ENCODE data around the gene MN1. TPM values are rescaled to one million over a fixed set of nuclear protein-coding genes. Genes with fewer than 3 reads are reported as not detected.
"Not testable (repeated sequence)": the region's sequence is repeated elsewhere in the genome, so short reads cannot be mapped to it uniquely, and the experiment has no call there.

MN1 gene
- total RNA-seq, 1 donor from 2014 or later, result 0.23 TPM

DNA sequence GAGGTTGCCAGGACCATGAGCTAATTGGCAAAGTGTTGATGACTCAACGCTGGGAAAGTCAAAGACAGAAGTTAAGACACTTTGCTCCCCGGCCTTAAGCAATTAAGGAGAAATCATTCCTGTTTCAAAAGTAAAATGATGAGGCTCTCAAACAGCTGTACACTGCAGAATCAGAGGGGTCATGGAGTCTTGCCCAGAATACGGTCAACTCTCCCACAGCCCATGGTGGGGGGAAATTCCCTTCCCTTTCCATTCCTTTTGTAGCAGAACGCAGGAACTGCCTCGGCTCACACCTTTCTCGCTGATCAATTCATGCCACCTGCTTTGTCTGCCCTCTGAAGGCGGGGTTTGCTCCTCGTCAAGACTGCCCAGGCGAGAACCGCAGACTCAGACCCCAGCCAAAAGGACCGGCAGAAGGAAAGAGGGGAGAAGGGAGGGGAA is 52.8 kb downstream of the MN1 start:
- Mint-ChIP-seq H3K27me3 (peaks cover 2% of the 10 kb centered on the region), H3K36me3 (ENCODE audit: low read depth) (no peaks in the 10 kb centered on the region), H3K4me1 (no peaks in the 10 kb centered on the region), H3K4me3 (no peak overlapping the region), H3K27ac (no peak overlapping the region), H3K9me3 (no peaks in the 10 kb centered on the region)
- DNase-seq, result no peak
- intact Hi-C loops (cut with micrococcal nuclease), result no loop called here

DNA sequence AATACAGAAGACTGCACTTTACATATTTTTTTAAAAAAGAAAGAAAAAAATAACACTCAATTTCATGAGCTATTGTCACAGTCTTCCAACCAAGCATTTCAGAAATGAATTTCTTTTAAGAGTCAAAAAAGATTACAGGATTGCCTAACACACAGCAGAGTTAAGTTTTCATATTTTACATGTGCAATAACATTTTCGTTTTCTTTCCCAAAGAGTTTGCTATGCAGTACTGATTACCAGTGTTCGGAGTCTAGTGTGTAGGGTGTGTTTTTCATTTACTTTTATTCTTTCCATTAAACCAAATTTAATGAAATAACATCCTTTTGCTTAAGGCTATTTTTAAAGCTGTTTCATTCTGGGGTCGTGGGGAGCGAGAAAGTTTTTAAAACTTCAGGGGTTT is 53.2 kb downstream of the MN1 start:
- no peak for DNase-seq
- peaks cover 2% of the 10 kb centered on the region for H3K27me3 Mint-ChIP-seq
- no peaks in the 10 kb centered on the region for H3K36me3 Mint-ChIP-seq (ENCODE audit: low read depth)
- intact Hi-C loops (cut with micrococcal nuclease), result no loop called here
- H3K27ac Mint-ChIP-seq, result no peak overlapping the region
- no peaks in the 10 kb centered on the region for H3K9me3 Mint-ChIP-seq
- H3K4me3 Mint-ChIP-seq, result no peak overlapping the region
- H3K4me1 Mint-ChIP-seq, result no peaks in the 10 kb centered on the region

DNA sequence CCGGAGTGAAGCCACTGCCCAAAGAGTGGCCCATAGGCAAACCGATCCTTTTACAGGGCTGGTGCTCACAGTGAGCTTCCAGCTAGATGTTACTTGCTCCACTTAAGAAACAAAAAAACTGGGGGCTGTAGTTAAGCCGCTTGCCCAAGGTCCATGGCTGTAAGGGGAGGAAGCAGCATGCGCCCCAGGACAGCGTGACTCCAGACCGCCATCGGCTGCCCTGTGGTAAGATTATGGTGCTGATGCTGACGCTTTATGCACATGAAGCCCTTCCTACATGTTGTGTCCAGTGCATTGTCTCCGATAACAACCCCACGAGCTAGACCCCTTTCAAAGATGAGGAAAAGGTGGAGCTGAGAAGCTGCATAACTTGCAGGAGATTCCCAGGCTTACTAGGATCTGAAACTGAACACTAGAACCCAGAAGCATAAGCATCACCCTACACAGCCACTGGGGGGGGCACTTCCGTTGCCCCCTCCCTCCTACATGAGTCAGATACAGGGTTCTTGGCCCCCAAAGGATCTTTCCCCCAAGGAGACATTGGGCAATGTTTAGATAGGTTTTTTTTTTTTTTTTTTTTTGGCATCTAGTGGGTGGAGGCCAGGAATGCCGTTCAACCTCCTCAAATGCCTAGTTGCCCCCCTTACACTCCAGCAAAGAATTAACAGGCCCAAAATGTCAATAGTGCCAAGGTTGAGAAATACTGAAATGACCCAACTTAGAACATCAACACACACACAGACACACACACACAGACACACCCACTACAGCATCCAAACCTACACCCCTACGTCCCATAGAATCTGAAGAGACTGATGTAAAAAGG is 53.9 kb downstream of the MN1 start:
- Mint-ChIP-seq H3K27ac (no peak overlapping the region), H3K36me3 (ENCODE audit: low read depth) (no peaks in the 10 kb centered on the region), H3K27me3 (peaks cover 2% of the 10 kb centered on the region), H3K4me1 (no peaks in the 10 kb centered on the region), H3K4me3 (no peak overlapping the region), H3K9me3 (no peaks in the 10 kb centered on the region)
- DNase-seq, result no peak
- intact Hi-C loops (cut with micrococcal nuclease), result no loop called here

DNA sequence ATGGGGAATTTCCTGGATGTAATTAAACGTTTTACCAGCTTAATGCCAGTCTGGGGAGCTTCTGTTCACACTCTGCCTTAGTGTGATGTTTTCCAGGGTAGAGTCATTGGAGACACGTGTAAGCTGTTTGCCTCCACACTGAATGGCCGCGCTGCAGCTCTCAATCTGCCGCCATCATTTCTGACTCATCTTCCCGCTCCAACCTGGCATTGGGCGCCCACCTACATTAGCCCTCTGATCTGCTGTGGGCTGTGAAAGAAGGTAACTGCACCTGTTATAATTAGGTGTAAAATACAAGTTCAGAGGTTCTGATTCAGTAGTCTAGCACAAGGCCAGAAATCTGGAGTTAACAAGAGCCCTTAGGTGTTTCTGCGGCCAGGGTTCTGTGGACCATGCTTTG is 54.6 kb downstream of the MN1 start:
- Mint-ChIP-seq H3K4me3 (no peak overlapping the region), H3K27me3 (peaks cover 2% of the 10 kb centered on the region), H3K4me1 (no peaks in the 10 kb centered on the region), H3K9me3 (no peaks in the 10 kb centered on the region), H3K36me3 (ENCODE audit: low read depth) (no peaks in the 10 kb centered on the region), H3K27ac (no peak overlapping the region)
- DNase-seq, result no peak
- intact Hi-C loops (cut with micrococcal nuclease), result no loop called here

DNA sequence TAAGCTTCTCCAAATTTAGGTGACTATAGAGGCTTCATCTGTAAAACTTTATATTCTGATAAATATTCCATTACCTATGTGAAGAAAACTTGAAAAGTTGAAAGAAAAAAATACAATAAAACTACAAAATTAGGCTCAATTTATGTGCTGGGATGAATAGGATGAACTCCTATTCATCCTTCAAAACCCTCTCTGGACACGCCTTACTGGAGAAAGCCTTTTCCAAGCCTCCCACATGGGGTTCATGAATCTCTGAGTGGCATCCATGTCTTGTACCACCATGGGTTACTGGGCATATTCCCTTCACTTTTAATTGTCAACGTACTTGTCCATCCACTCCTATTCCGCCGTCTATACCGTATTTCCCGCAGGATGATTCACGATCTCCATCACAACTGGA is 55.7 kb downstream of the MN1 start:
- Mint-ChIP-seq H3K4me3 (no peak overlapping the region), H3K9me3 (no peaks in the 10 kb centered on the region), H3K4me1 (no peaks in the 10 kb centered on the region), H3K36me3 (ENCODE audit: low read depth) (no peaks in the 10 kb centered on the region), H3K27me3 (peaks cover 2% of the 10 kb centered on the region), H3K27ac (no peak overlapping the region)
- intact Hi-C loops (cut with micrococcal nuclease), result no loop called here
- DNase-seq, result no peak

DNA sequence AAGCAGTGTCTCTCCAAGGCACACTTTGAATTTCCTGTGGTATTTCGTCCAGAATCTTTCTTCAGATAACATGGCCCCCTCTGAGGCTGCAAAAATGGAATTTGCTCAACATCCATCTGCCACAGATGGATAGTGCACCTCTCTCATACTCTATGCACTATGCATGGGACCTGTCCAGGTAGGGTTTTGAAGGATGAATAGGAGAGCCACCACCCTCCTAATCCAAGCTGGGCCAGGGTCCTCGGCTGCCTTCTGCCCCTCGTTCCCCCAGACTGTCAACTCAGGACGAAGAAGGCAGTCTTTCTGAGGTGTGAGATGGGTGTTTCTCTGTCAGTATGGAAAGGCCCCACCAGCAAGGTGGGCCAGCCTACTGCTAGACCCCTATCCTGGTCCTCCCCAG is 56.4 kb downstream of the MN1 start:
- H3K9me3 Mint-ChIP-seq, result no peaks in the 10 kb centered on the region
- H3K36me3 Mint-ChIP-seq (ENCODE audit: low read depth), result no peaks in the 10 kb centered on the region
- H3K4me3 Mint-ChIP-seq, result no peak overlapping the region
- intact Hi-C loops (cut with micrococcal nuclease), result no loop called here
- no peak overlapping the region for H3K27ac Mint-ChIP-seq
- no peak for DNase-seq
- H3K4me1 Mint-ChIP-seq, result no peaks in the 10 kb centered on the region
- H3K27me3 Mint-ChIP-seq, result peaks cover 2% of the 10 kb centered on the region

DNA sequence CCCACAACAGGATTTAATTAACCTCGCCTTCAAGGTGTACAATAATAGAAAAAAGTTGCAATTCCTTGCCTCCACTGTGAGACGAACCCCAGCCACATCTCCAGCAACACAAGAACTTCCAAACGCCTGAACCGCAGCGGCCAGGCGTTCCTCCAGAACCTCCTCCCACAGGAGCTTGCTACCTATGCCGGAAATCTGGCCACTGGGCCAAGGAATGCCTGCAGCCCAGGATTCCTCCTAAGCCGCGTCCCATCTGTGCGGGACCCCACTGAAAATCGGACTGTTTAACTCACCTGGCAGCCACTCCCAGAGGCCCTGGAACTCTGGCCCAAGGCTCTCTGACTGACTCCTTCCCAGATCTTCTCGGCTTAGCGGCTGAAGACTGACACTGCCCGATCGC is 57.5 kb downstream of the MN1 start:
- H3K4me3 Mint-ChIP-seq; H3K27ac Mint-ChIP-seq; DNase-seq; H3K36me3 Mint-ChIP-seq (ENCODE audit: low read depth); H3K4me1 Mint-ChIP-seq; H3K9me3 Mint-ChIP-seq; H3K27me3 Mint-ChIP-seq; intact Hi-C loops (cut with micrococcal nuclease): not testable (repeated sequence)

DNA sequence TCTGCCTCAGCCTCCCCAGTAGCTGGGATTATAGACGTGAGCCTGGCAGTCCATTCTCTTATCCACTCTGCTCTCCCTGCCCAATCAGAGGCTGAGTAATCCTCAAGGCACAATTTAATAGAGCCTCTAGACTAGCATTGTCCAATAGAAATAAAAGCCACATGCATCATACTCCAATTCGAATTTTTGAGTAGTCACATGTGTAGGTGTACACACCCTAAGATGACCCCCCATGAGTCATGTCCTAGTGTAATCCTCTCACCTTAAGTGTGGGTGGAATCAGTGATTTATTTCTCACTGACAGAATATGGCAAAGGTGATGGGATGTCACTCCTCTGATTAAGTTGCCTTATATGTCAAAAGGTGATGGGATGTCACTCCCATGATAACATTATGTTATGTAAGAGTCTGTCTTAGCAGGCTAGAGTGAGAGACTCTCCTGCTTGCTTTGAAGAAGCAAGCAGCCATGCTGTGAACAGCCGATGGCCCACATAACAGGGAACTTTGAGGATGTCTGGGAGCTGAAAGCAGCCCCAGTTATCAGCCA is 61.3 kb downstream of the MN1 start:
- Mint-ChIP-seq H3K9me3 (no peaks in the 10 kb centered on the region), H3K36me3 (ENCODE audit: low read depth) (no peaks in the 10 kb centered on the region), H3K27ac (no peak overlapping the region), H3K4me3 (no peak overlapping the region), H3K27me3 (no peaks in the 10 kb centered on the region), H3K4me1 (no peaks in the 10 kb centered on the region)
- intact Hi-C loops (cut with micrococcal nuclease), result no loop called here
- no peak for DNase-seq

DNA sequence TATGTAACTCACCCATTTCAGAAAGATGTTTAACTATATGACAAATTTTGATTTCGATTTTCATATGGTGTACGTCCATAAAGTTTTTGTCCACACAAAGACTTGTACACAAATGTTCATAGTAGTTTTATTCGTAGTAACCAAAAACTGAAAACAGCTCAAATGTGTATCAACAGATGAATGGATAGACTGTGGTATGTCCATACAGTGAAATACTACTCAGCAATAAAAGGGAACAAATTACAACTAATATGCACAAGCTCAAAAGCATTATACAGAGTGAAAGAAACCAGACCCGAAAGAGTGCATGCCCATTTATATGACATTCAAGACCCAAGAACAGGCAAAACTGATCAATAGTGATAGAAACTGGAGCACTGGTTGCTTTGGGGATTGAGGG is 64.0 kb downstream of the MN1 start:
- no peaks in the 10 kb centered on the region for H3K27me3 Mint-ChIP-seq
- H3K27ac Mint-ChIP-seq, result no peak overlapping the region
- intact Hi-C loops (cut with micrococcal nuclease), result no loop called here
- no peaks in the 10 kb centered on the region for H3K4me1 Mint-ChIP-seq
- no peaks in the 10 kb centered on the region for H3K36me3 Mint-ChIP-seq (ENCODE audit: low read depth)
- DNase-seq, result no peak
- no peak overlapping the region for H3K4me3 Mint-ChIP-seq
- H3K9me3 Mint-ChIP-seq, result no peaks in the 10 kb centered on the region

DNA sequence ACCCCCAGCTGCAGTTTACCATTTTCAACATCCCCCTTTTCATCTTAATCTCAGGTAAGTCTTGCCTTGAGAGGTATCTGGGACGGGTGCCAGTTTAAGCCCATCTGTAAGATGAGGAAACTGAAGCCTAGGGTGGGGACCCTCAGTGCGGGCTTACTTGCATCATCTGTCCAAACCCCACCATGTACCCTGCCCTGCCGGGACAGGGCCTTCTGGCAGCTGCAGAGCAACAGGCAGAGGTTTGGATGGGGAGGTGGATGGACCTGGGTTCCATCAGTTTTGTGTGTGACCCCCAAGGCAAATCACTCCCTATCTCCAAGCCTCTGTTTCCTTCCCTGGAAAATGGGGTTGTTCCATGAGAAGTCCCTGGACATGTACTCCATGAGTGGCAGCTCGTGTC is 67.5 kb downstream of the MN1 start:
- Mint-ChIP-seq H3K4me3 (no peak overlapping the region), H3K9me3 (no peaks in the 10 kb centered on the region), H3K4me1 (no peaks in the 10 kb centered on the region), H3K27ac (no peak overlapping the region), H3K36me3 (ENCODE audit: low read depth) (no peaks in the 10 kb centered on the region), H3K27me3 (no peaks in the 10 kb centered on the region)
- no peak for DNase-seq
- intact Hi-C loops (cut with micrococcal nuclease), result no loop called here

DNA sequence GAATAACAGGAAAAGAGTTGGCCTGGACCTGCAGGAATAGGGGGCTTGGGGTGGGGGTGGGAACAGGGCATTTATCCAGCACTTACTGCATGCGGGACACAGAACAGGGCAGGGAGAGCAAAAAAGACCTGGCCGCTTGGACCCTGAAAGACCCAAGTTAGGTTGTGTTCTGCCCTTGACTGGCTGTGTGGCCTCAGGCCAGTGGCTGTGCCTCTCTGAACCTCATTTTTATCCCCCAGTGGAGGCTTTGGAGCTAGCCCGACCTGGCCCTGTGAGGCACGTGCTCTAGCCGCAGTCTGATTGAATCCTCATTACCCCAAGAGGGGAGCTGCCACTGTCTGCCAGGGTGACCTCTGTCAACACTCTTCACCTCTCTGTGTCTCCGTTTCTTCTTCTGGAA is 68.7 kb downstream of the MN1 start:
- DNase-seq, result no peak
- intact Hi-C loops (cut with micrococcal nuclease), result no loop called here
- Mint-ChIP-seq H3K27ac (no peak overlapping the region), H3K27me3 (no peaks in the 10 kb centered on the region), H3K9me3 (no peaks in the 10 kb centered on the region), H3K36me3 (ENCODE audit: low read depth) (no peaks in the 10 kb centered on the region), H3K4me3 (no peak overlapping the region), H3K4me1 (no peaks in the 10 kb centered on the region)

DNA sequence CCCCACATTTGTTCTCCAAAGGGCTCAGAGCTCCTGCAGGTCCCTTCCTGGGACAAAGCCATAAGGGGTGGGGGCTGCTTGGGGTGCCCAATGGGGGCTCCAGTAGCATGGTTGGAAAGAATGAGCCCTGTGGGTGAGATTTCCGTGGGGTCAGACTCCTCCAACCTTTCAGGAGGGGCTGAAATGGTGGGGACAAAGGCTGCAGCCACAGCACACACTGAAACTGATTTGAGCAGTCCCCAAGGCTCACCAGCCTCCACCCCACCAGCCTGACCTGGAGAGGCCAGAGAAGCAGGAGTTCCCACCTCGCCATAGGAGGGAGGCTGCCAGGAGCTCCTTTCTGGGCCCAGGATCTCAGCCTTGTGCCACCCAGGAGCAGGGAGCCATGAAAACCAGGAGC is 69.2 kb downstream of the MN1 start:
- H3K27me3 Mint-ChIP-seq, result no peaks in the 10 kb centered on the region

DNA sequence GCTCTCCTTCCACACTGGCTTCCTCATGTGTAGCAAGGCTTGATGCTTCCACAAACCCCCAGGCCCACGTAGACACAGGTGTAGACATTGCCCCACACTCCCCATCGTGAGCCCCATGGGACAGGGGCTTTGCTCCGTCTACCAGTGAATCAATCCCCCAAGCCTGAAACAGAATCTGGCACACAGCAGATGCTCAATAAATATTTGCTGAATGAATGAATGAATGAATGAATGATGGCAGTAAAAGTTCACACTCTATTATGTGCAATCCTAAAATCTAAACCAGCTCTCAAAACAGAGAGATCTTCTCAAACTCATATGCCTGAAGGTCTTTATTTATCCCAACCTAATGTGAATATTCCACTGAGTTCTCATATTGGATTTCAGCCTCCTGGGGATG is 69.9 kb downstream of the MN1 start:
- Mint-ChIP-seq H3K27me3 (no peaks in the 10 kb centered on the region), H3K36me3 (ENCODE audit: low read depth) (no peaks in the 10 kb centered on the region), H3K4me1 (no peaks in the 10 kb centered on the region), H3K27ac (no peak overlapping the region), H3K9me3 (no peaks in the 10 kb centered on the region), H3K4me3 (no peak overlapping the region)
- intact Hi-C loops (cut with micrococcal nuclease), result no loop called here
- DNase-seq, result no peak

More for the DNA sequence above, 69.2 kb downstream of the MN1 start:
- H3K4me3 Mint-ChIP-seq, result no peak overlapping the region
- no peaks in the 10 kb centered on the region for H3K4me1 Mint-ChIP-seq
- H3K27ac Mint-ChIP-seq, result no peak overlapping the region
- H3K36me3 Mint-ChIP-seq (ENCODE audit: low read depth), result no peaks in the 10 kb centered on the region
- intact Hi-C loops (cut with micrococcal nuclease), result no loop called here
- DNase-seq, result no peak
- H3K9me3 Mint-ChIP-seq, result no peaks in the 10 kb centered on the region

DNA sequence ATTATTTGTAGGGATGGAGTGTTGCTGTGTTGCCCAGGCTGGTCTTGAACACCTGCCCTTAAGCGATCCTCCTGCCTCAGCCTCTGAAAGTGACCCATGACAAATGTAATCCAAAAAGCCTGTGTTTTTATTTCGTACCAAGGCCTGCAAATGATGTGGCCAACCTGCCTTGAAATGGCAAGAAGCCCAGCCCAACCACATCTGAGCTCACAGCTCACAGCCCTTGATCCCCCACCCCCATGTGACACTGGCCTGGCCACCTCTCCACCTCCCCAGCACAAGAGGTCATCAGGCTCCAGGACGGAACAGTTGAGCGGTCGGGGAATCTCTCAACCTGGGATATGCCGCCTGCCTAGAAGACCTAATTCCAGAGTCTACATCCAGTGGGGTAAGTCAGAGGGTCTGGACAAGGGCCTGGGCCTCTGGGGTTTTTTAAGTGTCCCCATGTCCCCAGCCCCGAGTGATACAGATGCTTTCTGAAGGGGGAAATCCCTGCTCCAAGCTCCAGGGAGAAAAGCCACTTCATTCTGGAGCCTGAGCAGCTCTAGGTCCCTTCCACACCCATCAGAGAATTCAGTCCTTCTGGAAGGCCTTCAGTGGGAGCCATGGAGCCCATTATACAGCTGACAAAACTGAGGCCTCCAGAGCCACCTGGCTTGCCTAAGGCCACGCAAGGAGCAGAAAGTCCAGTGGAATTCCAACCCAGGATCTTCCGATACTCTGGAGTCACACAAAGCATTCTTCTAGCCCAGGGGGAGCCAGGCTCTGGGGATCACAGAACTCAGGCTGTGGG is 70.7 kb downstream of the MN1 start:
- no peak overlapping the region for H3K4me3 Mint-ChIP-seq
- DNase-seq, result no peak
- H3K9me3 Mint-ChIP-seq, result no peaks in the 10 kb centered on the region
- no peaks in the 10 kb centered on the region for H3K27me3 Mint-ChIP-seq
- no peaks in the 10 kb centered on the region for H3K36me3 Mint-ChIP-seq (ENCODE audit: low read depth)
- no peaks in the 10 kb centered on the region for H3K4me1 Mint-ChIP-seq
- H3K27ac Mint-ChIP-seq, result no peak overlapping the region
- intact Hi-C loops (cut with micrococcal nuclease), result no loop called here
